ENCODE results near the gene KXD1.
"Not testable (repeated sequence)": the region's sequence is repeated elsewhere in the genome, so short reads cannot be mapped to it uniquely, and the experiment has no call there.

KXD1 gene
- total RNA-seq = 61.3 to 77.8 (median 72.9) reads per million in 3 experiments

- peak; percentile 98 for DNase-seq
These were observed at the start of gene KXD1 for GRCh38 chr19:18557411-18558201. TSS of gene KXD1 (plus strand) at chr19:18557870. CDS start at chr19:18562057, 4,187 bp downstream.

GRCh38 chr19:18508585-18508984 lies 49.1 kb upstream of the KXD1 start:
- DNase-seq = no peak

GRCh38 chr19:18510216-18510615 lies 47.5 kb upstream of the KXD1 start:
- DNase-seq = no peak

GRCh38 chr19:18513868-18514267 lies 43.8 kb upstream of the KXD1 start:
- no peak for DNase-seq

- DNase-seq = peak; percentile 43
These were observed 42.6 kb upstream of the KXD1 start for GRCh38 chr19:18514800-18515682.

- DNase-seq = no peak
These were observed 41.7 kb upstream of the KXD1 start for GRCh38 chr19:18515959-18516358.

- no peak for DNase-seq
These were observed 40.1 kb upstream of the KXD1 start for GRCh38 chr19:18517606-18518005.

GRCh38 chr19:18518639-18519038 lies 39.0 kb upstream of the KXD1 start:
- no peak for DNase-seq

GRCh38 chr19:18519962-18520847 lies 37.5 kb upstream of the KXD1 start:
- peak; percentile 60 for DNase-seq

- peak; percentile 21 for DNase-seq
These were observed 36.6 kb upstream of the KXD1 start for GRCh38 chr19:18520848-18521691.

- no peak for DNase-seq
These were observed 36.0 kb upstream of the KXD1 start, which contains the start of gene ELL for GRCh38 chr19:18521692-18522123. TSS of gene ELL (minus strand) at chr19:18522070. CDS start at chr19:18522055, 15 bp downstream.

- DNase-seq = peak; percentile 100
These were observed 35.4 kb upstream of the KXD1 start for GRCh38 chr19:18522124-18522861.

GRCh38 chr19:18522862-18523440 lies 34.7 kb upstream of the KXD1 start:
- not testable (repeated sequence) for DNase-seq

- DNase-seq = no peak
These were observed 33.8 kb upstream of the KXD1 start for GRCh38 chr19:18523841-18524240.

GRCh38 chr19:18526316-18526715 lies 31.4 kb upstream of the KXD1 start:
- DNase-seq = no peak

GRCh38 chr19:18529782-18530181 lies 27.9 kb upstream of the KXD1 start:
- DNase-seq = no peak

- DNase-seq = no peak
These were observed 26.2 kb upstream of the KXD1 start for GRCh38 chr19:18531485-18531884.

GRCh38 chr19:18532168-18532890 lies 25.3 kb upstream of the KXD1 start:
- no peak for DNase-seq

GRCh38 chr19:18533058-18533457 lies 24.6 kb upstream of the KXD1 start:
- DNase-seq = no peak

GRCh38 chr19:18536475-18536874 lies 21.2 kb upstream of the KXD1 start:
- DNase-seq = no peak
